ENCODE results near the gene BCL3. TPM values are rescaled to one million over a fixed set of nuclear protein-coding genes. Genes with fewer than 3 reads are reported as not detected.

Gene BCL3
- total and polyA plus RNA-seq, 2 of the 13 experiments (the other 11 are each of a cell fraction or from before 2014, with no cell fraction given): 2.3 to 4.0 TPM

DNA sequence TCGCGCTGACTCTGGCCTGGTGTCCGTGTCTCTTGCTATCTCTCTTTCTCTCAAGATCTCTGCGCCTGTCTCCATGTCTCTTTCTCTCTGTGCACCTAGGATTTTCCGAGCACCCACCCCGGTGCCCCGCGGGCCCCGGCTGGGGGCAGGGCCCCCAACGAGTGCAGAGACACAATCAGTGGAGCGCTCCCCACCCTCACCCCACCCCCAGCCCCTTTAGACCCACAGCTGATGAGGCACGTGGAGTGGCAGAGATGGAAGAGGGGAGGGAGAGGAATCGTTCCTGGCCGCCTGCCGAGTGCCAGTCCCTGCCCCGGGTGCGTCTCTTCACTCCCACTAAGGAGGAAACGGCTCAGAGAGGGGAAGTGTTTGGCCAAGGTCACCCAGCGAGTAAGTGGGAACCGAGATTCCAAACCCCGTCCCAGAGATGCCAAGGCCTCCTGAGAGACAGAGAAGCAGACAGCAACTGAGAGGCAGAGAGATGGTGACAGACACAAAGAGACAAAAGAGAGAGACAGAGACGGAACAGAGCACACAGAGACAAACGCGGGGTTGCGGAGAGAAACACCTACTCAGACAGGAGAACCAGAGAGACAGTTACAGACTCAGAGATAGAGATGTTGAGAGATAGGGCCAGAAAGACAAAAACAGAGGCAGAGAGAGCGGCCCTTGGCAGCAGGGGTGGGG, 626 bp upstream of the BCL3 start (continued):
- TF ChIP-seq, protein P1, sequence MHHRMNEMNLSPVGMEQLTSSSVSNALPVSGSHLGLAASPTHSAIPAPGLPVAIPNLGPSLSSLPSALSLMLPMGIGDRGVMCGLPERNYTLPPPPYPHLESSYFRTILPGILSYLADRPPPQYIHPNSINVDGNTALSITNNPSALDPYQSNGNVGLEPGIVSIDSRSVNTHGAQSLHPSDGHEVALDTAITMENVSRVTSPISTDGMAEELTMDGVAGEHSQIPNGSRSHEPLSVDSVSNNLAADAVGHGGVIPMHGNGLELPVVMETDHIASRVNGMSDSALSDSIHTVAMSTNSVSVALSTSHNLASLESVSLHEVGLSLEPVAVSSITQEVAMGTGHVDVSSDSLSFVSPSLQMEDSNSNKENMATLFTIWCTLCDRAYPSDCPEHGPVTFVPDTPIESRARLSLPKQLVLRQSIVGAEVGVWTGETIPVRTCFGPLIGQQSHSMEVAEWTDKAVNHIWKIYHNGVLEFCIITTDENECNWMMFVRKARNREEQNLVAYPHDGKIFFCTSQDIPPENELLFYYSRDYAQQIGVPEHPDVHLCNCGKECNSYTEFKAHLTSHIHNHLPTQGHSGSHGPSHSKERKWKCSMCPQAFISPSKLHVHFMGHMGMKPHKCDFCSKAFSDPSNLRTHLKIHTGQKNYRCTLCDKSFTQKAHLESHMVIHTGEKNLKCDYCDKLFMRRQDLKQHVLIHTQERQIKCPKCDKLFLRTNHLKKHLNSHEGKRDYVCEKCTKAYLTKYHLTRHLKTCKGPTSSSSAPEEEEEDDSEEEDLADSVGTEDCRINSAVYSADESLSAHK (CRISPR knock-in tag; IDR thresholded peaks at IDR 0.05; ENCODE audit: borderline replicate concordance): no peak
- TF ChIP-seq MBD4 (IDR thresholded peaks at IDR 0.05; ENCODE audit: borderline replicate concordance, low read length) (no peak), SRSF4 (IDR thresholded peaks at IDR 0.05; ENCODE audit: low read depth, low read length, poor library complexity, severe bottlenecking) (no peak), ZBTB38 (CRISPR knock-in tag; IDR thresholded peaks at IDR 0.05) (no peak), MYNN (CRISPR knock-in tag; IDR thresholded peaks at IDR 0.05; ENCODE audit: low read depth) (no peak), ZNF629 (CRISPR knock-in tag; conservative IDR thresholded peaks at IDR 0.05) (no peak), ZNF598 (CRISPR knock-in tag; IDR thresholded peaks at IDR 0.05; ENCODE audit: borderline replicate concordance) (no peak), MAF1 (CRISPR knock-in tag; IDR thresholded peaks at IDR 0.05; ENCODE audit: borderline replicate concordance) (no peak), CEBPB (IDR thresholded peaks at IDR 0.05; ENCODE audit: borderline replicate concordance, low read depth, low read length) (no peak), ZNF12 (CRISPR knock-in tag; IDR thresholded peaks at IDR 0.05) (no peak)
- TF ChIP-seq, protein P2, sequence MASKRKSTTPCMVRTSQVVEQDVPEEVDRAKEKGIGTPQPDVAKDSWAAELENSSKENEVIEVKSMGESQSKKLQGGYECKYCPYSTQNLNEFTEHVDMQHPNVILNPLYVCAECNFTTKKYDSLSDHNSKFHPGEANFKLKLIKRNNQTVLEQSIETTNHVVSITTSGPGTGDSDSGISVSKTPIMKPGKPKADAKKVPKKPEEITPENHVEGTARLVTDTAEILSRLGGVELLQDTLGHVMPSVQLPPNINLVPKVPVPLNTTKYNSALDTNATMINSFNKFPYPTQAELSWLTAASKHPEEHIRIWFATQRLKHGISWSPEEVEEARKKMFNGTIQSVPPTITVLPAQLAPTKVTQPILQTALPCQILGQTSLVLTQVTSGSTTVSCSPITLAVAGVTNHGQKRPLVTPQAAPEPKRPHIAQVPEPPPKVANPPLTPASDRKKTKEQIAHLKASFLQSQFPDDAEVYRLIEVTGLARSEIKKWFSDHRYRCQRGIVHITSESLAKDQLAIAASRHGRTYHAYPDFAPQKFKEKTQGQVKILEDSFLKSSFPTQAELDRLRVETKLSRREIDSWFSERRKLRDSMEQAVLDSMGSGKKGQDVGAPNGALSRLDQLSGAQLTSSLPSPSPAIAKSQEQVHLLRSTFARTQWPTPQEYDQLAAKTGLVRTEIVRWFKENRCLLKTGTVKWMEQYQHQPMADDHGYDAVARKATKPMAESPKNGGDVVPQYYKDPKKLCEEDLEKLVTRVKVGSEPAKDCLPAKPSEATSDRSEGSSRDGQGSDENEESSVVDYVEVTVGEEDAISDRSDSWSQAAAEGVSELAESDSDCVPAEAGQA (IDR thresholded peaks at IDR 0.05; ENCODE audit: low read depth): no peak
- TF ChIP-seq, protein P2 (CRISPR knock-in tag; IDR thresholded peaks at IDR 0.05; ENCODE audit: borderline replicate concordance): no peak
- TF ChIP-seq, protein P3, sequence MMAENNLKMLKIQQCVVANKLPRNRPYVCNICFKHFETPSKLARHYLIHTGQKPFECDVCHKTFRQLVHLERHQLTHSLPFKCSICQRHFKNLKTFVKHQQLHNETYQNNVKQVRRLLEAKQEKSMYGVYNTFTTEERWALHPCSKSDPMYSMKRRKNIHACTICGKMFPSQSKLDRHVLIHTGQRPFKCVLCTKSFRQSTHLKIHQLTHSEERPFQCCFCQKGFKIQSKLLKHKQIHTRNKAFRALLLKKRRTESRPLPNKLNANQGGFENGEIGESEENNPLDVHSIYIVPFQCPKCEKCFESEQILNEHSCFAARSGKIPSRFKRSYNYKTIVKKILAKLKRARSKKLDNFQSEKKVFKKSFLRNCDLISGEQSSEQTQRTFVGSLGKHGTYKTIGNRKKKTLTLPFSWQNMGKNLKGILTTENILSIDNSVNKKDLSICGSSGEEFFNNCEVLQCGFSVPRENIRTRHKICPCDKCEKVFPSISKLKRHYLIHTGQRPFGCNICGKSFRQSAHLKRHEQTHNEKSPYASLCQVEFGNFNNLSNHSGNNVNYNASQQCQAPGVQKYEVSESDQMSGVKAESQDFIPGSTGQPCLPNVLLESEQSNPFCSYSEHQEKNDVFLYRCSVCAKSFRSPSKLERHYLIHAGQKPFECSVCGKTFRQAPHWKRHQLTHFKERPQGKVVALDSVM (CRISPR knock-in tag; IDR thresholded peaks at IDR 0.05): no peak
- TF ChIP-seq, protein P4, sequence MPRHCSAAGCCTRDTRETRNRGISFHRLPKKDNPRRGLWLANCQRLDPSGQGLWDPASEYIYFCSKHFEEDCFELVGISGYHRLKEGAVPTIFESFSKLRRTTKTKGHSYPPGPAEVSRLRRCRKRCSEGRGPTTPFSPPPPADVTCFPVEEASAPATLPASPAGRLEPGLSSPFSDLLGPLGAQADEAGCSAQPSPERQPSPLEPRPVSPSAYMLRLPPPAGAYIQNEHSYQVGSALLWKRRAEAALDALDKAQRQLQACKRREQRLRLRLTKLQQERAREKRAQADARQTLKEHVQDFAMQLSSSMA (CRISPR knock-in tag; IDR thresholded peaks at IDR 0.05): no peak
- TF ChIP-seq, protein P5, sequence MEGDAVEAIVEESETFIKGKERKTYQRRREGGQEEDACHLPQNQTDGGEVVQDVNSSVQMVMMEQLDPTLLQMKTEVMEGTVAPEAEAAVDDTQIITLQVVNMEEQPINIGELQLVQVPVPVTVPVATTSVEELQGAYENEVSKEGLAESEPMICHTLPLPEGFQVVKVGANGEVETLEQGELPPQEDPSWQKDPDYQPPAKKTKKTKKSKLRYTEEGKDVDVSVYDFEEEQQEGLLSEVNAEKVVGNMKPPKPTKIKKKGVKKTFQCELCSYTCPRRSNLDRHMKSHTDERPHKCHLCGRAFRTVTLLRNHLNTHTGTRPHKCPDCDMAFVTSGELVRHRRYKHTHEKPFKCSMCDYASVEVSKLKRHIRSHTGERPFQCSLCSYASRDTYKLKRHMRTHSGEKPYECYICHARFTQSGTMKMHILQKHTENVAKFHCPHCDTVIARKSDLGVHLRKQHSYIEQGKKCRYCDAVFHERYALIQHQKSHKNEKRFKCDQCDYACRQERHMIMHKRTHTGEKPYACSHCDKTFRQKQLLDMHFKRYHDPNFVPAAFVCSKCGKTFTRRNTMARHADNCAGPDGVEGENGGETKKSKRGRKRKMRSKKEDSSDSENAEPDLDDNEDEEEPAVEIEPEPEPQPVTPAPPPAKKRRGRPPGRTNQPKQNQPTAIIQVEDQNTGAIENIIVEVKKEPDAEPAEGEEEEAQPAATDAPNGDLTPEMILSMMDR (CRISPR knock-in tag; IDR thresholded peaks at IDR 0.05): no peak
